PC-3 (cell line): ENCODE results near the gene NSDHL. TPM values are rescaled to one million over a fixed set of nuclear protein-coding genes. Genes with fewer than 3 reads are reported as not detected.
"Not testable (repeated sequence)": the region's sequence is repeated elsewhere in the genome, so short reads cannot be mapped to it uniquely, and the experiment has no call there.

Source experiments
- ATAC-seq: fragments of 200-7000 bp; cut with Tn5 transposase; 2 replicates; pipeline ENCODE4 v1.9.1; 2020; ENCODE audit warnings: mild to moderate bottlenecking, moderate library complexity
- BruUV-seq: library from RNA; stranded (reverse); fragments of 400-500 nt; replicated peaks from 2 replicates; lab custom pipeline; 2021; lab: Mats Ljungman, UMichigan
- CTCF ChIA-PET: fragments of 300-600 bp; sonication (Branson Sonifier 250); formaldehyde crosslinking; loops from one replicate; lab custom pipeline; 2022; ENCODE audit warnings: antibody characterized with exemption; lab: Charles Lee
- POLR2A ChIA-PET: fragments of 300-600 bp; sonication (Branson Sonifier 250); formaldehyde crosslinking; loops from one replicate; lab custom pipeline; 2022; ENCODE audit warnings: antibody characterized with exemption; ENCODE audit not compliant: unreplicated experiment; lab: Charles Lee
- DNase-seq: peaks from one replicate; pipeline ENCODE4 v3.0.0-alpha.2; 2015
- H2AFZ ChIP-seq: fragments of 300-600 bp; sonication (generic); 2 replicates; pipeline ENCODE4 v1.6.0; 2016; ENCODE audit warnings: antibody characterized with exemption, low read length
- H3F3A ChIP-seq: fragments of 300-600 bp; sonication (generic); one replicate; pipeline ENCODE4 v1.6.0; 2017; ENCODE audit warnings: antibody characterized with exemption, low read length, control low read depth, mild to moderate bottlenecking; ENCODE audit not compliant: unreplicated experiment
- H3K27ac ChIP-seq: fragments of 300-600 bp; sonication (generic); 2 replicates; pipeline ENCODE4 v1.5.1; 2016; ENCODE audit warnings: mild to moderate bottlenecking, low read length
- H3K27me3 ChIP-seq: fragments of 300-600 bp; sonication (generic); 2 replicates; pipeline ENCODE4 v1.6.1; 2016; ENCODE audit warnings: low read length, mixed read lengths
- H3K36me3 ChIP-seq: fragments of 300-600 bp; sonication (generic); 2 replicates; pipeline ENCODE4 v1.6.1; 2016; ENCODE audit warnings: low read depth, mixed run types, low read length, mixed read lengths
- H3K4me1 ChIP-seq: fragments of 300-600 bp; sonication (generic); 2 replicates; pipeline ENCODE4 v1.5.1; 2016; ENCODE audit warnings: low read length; ENCODE audit not compliant: insufficient read depth
- H3K4me2 ChIP-seq: fragments of 300-600 bp; sonication (generic); 2 replicates; pipeline ENCODE4 v1.6.0; 2016; ENCODE audit warnings: low read length
- H3K4me3 ChIP-seq: fragments of 300-600 bp; sonication (generic); 2 replicates; pipeline ENCODE4 v1.5.1; 2016; ENCODE audit warnings: mild to moderate bottlenecking, low read length, mixed read lengths
- H3K79me2 ChIP-seq: fragments of 300-600 bp; sonication (generic); 2 replicates; pipeline ENCODE4 v1.6.1; 2017; ENCODE audit warnings: low read length, mixed read lengths
- H3K9ac ChIP-seq: fragments of 300-600 bp; sonication (generic); 2 replicates; pipeline ENCODE4 v1.6.0; 2016; ENCODE audit warnings: mild to moderate bottlenecking, low read length
- H3K9me2 ChIP-seq: fragments of 300-600 bp; sonication (generic); replicated peaks from 2 replicates; pipeline ENCODE4 v1.6.1; 2016; ENCODE audit warnings: mixed run types, low read length, mixed read lengths
- H3K9me3 ChIP-seq: fragments of 300-600 bp; sonication (generic); 2 replicates; pipeline ENCODE4 v1.6.1; 2016; ENCODE audit warnings: low read length, mixed read lengths
- H4K20me1 ChIP-seq: fragments of 300-600 bp; sonication (generic); 2 replicates; pipeline ENCODE4 v1.6.1; 2016; ENCODE audit warnings: low read length, mixed read lengths
- EZH2 ChIP-seq: fragments of 300-600 bp; sonication (generic); IDR thresholded peaks from one replicate; pipeline ENCODE4 v1.6.1; 2017; ENCODE audit warnings: antibody characterized with exemption, mild to moderate bottlenecking, low read length; ENCODE audit not compliant: unreplicated experiment
- EZH2phosphoT487 ChIP-seq: fragments of 300-600 bp; sonication (generic); IDR thresholded peaks from 2 replicates; pipeline ENCODE4 v1.6.1; 2018; ENCODE audit warnings: mild to moderate bottlenecking, antibody characterized with exemption, low read length, borderline replicate concordance
- intact Hi-C: fragments of 100-400 bp; cut with micrococcal nuclease; formaldehyde crosslinking; loops from 2 replicates; pipeline ENCODE4 v1.9.0; 2023
- total RNA-seq: library from RNA; depleted of rRNA; stranded (reverse); fragments of >200 nt; gene quantifications from 2 replicates; pipeline ENCODE4 v1.2.3, GENCODE V29; 2014
- TF ChIP-seq, protein P1 (sequence below): fragments of 300-600 bp; sonication (generic); conservative IDR thresholded peaks from 2 replicates; pipeline ENCODE4 v1.5.1; 2017; ENCODE audit warnings: antibody characterized with exemption, low read depth, mild to moderate bottlenecking, low read length

NSDHL gene
- total RNA-seq, 1 experiment from 2014 or later = 33.7 TPM

GRCh38 chrX:152832520-152832919 lies 1.7 kb downstream of the NSDHL start:
- peak overlapping the region; percentile 91; the same call in 1 of the 2 replicates for H3K4me3 ChIP-seq
- BruUV-seq = no TSS peak
- H4K20me1 ChIP-seq = no peaks in the 10 kb centered on the region
- H3K36me3 ChIP-seq = no peaks in the 10 kb centered on the region
- H3K27me3 ChIP-seq = no peaks in the 10 kb centered on the region
- H3K9me3 ChIP-seq = no peaks in the 10 kb centered on the region
- peaks cover 12% of the 10 kb centered on the region for H3K4me1 ChIP-seq
- ATAC-seq (no peak), DNase-seq (no peak)
- H3K9ac ChIP-seq = no peak overlapping the region
- peak overlapping the region; percentile 84; the same call in 1 of the 2 replicates for H3K4me2 ChIP-seq
- H2AFZ ChIP-seq = no peak overlapping the region
- no peaks in the 10 kb centered on the region for H3F3A ChIP-seq
- intact Hi-C loops = no loop called here
- peaks cover 41% of the 10 kb centered on the region for H3K79me2 ChIP-seq
- TF ChIP-seq, protein P1, sequence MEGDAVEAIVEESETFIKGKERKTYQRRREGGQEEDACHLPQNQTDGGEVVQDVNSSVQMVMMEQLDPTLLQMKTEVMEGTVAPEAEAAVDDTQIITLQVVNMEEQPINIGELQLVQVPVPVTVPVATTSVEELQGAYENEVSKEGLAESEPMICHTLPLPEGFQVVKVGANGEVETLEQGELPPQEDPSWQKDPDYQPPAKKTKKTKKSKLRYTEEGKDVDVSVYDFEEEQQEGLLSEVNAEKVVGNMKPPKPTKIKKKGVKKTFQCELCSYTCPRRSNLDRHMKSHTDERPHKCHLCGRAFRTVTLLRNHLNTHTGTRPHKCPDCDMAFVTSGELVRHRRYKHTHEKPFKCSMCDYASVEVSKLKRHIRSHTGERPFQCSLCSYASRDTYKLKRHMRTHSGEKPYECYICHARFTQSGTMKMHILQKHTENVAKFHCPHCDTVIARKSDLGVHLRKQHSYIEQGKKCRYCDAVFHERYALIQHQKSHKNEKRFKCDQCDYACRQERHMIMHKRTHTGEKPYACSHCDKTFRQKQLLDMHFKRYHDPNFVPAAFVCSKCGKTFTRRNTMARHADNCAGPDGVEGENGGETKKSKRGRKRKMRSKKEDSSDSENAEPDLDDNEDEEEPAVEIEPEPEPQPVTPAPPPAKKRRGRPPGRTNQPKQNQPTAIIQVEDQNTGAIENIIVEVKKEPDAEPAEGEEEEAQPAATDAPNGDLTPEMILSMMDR = no peak
- TF ChIP-seq EZH2phosphoT487 (no peak), EZH2 (no peak)
- no peaks in the 10 kb centered on the region for H3K9me2 ChIP-seq
- ChIA-PET POLR2A (no interaction called here), CTCF (no interaction called here)
- H3K27ac ChIP-seq = no peak overlapping the region

DNA sequence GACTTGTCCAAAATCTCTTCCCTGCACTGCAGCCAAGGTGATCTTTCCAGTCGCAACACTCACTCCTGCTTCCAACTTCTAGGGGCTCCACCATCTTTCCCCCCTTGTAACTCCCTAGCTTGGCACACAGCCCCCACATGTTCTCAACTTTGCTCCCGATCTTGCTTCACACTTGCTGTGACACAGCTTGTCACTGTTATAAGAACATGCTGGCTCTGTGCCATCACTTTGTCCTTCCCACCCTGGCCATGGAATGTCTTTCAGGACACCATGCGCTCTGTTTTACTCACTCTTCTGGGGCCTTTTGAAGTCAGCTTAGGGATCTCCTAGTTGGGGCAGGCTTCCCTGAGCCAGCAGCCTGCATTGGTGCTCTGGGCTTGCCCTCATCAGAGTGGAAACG lies 2.5 kb downstream of the NSDHL start:
- ATAC-seq = no peak
- intact Hi-C loops = no loop called here
- ChIA-PET CTCF (no interaction called here), POLR2A (no interaction called here)
- TF ChIP-seq, protein P1 = no peak
- TF ChIP-seq EZH2phosphoT487 (no peak), EZH2 (no peak)
- BruUV-seq = no TSS peak
- Histone ChIP-seq H3K9me3 (no peaks in the 10 kb centered on the region), H3K36me3 (no peaks in the 10 kb centered on the region), H3K4me3 (no peak overlapping the region), H2AFZ (no peak overlapping the region), H3K9me2 (no peaks in the 10 kb centered on the region), H3K9ac (no peak overlapping the region), H3K79me2 (peaks cover 41% of the 10 kb centered on the region), H4K20me1 (no peaks in the 10 kb centered on the region), H3K27me3 (no peaks in the 10 kb centered on the region), H3F3A (no peaks in the 10 kb centered on the region), H3K4me2 (no peak overlapping the region), H3K27ac (no peak overlapping the region), H3K4me1 (peaks cover 12% of the 10 kb centered on the region)
- DNase-seq = no peak

DNA sequence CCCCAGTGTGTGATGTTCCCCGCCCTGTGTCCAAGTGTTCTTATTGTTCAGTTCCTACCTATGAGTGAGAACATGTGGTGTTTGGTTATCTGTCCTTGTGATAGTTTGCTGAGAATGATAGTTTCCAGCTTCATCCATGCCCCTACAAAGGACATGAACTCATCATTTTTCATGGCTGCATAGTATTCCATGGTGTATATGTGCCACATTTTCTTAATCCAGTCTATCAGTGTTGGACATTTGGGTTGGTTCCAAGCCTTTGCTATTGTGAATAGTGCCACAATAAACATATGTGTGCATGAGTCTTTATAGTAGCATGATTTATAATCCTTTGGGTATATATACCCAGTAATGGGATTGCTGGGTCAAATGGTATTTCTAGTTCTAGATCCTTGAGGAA lies 4.6 kb downstream of the NSDHL start:
- H3K4me2 ChIP-seq, H3F3A ChIP-seq, ATAC-seq, POLR2A ChIA-PET, BruUV-seq, H3K4me1 ChIP-seq, H3K27ac ChIP-seq, H4K20me1 ChIP-seq, DNase-seq, H2AFZ ChIP-seq, H3K4me3 ChIP-seq, H3K36me3 ChIP-seq, H3K27me3 ChIP-seq, H3K9me3 ChIP-seq, H3K9me2 ChIP-seq, intact Hi-C loops, H3K9ac ChIP-seq, CTCF ChIA-PET: not testable (repeated sequence)
- H3K79me2 ChIP-seq = peaks cover 47% of the 10 kb centered on the region
